Ishikawa (cell line): ENCODE results near the gene GMPPA.

ENCODE experiments used
- EGR1 ChIP-seq: IDR thresholded peaks from 2 replicates; pipeline ENCODE4 v1.6.1; 2012
- RAD21 ChIP-seq: IDR thresholded peaks from 2 replicates; pipeline ENCODE4 v1.6.1; 2012; ENCODE audit warnings: low read depth
- REST ChIP-seq: IDR thresholded peaks from 2 replicates; pipeline ENCODE4 v1.6.1; 2012; ENCODE audit warnings: low read depth, mild to moderate bottlenecking
- TAF1 ChIP-seq: IDR thresholded peaks from 2 replicates; pipeline ENCODE4 v1.6.1; 2012; ENCODE audit warnings: low read depth, mild to moderate bottlenecking
- YY1 ChIP-seq: IDR thresholded peaks from 2 replicates; pipeline ENCODE4 v1.6.1; 2012; ENCODE audit warnings: low read depth
- TF ChIP-seq, protein P1 (sequence below): IDR thresholded peaks from 2 replicates; pipeline ENCODE4 v1.6.1; 2012

DNA sequence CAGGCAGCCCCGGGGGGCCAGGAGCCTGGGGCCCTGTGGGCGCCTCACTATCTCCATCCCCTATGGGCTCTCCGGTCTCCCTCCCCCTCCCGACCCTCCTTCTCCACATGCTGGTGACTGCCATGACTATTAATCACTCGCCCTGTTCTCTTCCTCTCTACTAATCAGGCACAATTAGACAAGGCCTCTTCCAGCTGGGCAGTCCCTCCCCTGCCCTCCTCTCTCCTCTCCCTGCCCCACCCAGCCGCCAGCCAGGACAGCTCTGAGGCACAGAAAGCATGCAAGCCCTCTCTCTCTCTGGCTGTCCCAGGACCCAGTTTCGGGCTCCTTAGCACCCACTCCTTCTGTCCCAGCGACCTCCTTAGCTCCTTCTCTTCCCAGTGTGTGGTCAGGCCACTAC, 21.4 kb downstream of the GMPPA start:
- TF ChIP-seq YY1 (no peak), EGR1 (no peak), TAF1 (no peak), REST (no peak), RAD21 (no peak)
- TF ChIP-seq, protein P1, sequence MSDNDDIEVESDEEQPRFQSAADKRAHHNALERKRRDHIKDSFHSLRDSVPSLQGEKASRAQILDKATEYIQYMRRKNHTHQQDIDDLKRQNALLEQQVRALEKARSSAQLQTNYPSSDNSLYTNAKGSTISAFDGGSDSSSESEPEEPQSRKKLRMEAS = no peak
